ENCODE results near the gene METTL9. TPM values are rescaled to one million over a fixed set of nuclear protein-coding genes. Genes with fewer than 3 reads are reported as not detected.
A peak's percentile ranks its signal among the peaks of the same experiment; 100 is the strongest.

METTL9 gene
- total and polyA plus RNA-seq, 2 experiments from 2014 or later: 112 to 229 TPM

GRCh38 chr16:21654881-21655280 lies 55.5 kb downstream of the METTL9 start:
- Histone ChIP-seq H3K27me3 (no peaks in the 10 kb centered on the region), H3K4me3 (no peak overlapping the region), H2AFZ (no peak overlapping the region), H4K20me1 (ENCODE audit: insufficient read depth, poor library complexity, severe bottlenecking) (no peaks in the 10 kb centered on the region), H3K36me3 (replicated peaks; ENCODE audit: insufficient read depth, low read depth) (no peaks in the 10 kb centered on the region), H3K9me3 (ENCODE audit: low read depth) (no peaks in the 10 kb centered on the region), H3K79me2 (peaks cover 13% of the 10 kb centered on the region), H3K27ac (no peak overlapping the region), H3K9me2 (replicated peaks; ENCODE audit: insufficient read depth) (no peaks in the 10 kb centered on the region), H3K4me1 (ENCODE audit: insufficient read depth) (no peaks in the 10 kb centered on the region), H3K4me2 (no peak overlapping the region)
- TF ChIP-seq, protein P1, sequence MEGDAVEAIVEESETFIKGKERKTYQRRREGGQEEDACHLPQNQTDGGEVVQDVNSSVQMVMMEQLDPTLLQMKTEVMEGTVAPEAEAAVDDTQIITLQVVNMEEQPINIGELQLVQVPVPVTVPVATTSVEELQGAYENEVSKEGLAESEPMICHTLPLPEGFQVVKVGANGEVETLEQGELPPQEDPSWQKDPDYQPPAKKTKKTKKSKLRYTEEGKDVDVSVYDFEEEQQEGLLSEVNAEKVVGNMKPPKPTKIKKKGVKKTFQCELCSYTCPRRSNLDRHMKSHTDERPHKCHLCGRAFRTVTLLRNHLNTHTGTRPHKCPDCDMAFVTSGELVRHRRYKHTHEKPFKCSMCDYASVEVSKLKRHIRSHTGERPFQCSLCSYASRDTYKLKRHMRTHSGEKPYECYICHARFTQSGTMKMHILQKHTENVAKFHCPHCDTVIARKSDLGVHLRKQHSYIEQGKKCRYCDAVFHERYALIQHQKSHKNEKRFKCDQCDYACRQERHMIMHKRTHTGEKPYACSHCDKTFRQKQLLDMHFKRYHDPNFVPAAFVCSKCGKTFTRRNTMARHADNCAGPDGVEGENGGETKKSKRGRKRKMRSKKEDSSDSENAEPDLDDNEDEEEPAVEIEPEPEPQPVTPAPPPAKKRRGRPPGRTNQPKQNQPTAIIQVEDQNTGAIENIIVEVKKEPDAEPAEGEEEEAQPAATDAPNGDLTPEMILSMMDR (IDR thresholded peaks at IDR 0.05; ENCODE audit: poor library complexity): no peak
- TF ChIP-seq EZH2phosphoT487 (IDR thresholded peaks at IDR 0.05; ENCODE audit: low read depth, severe bottlenecking, unreplicated experiment): no peak
- no peak for TF ChIP-seq EZH2 (IDR thresholded peaks at IDR 0.05; ENCODE audit: borderline replicate concordance)
- no peak for DNase-seq (ENCODE audit: low spot score)
- WGBS (ENCODE audit: low lambda C conversion rate, missing lambda C conversion rate): 71% methylated on average over 2 of the region's 2 CpGs

GRCh38 chr16:21656795-21657768 lies 57.7 kb downstream of the METTL9 start:
- Histone ChIP-seq H2AFZ (no peak overlapping the region), H3K9me3 (ENCODE audit: low read depth) (no peaks in the 10 kb centered on the region), H3K79me2 (peaks cover 3% of the 10 kb centered on the region), H3K27me3 (no peaks in the 10 kb centered on the region), H3K9me2 (replicated peaks; ENCODE audit: insufficient read depth) (no peaks in the 10 kb centered on the region), H3K4me1 (ENCODE audit: insufficient read depth) (no peaks in the 10 kb centered on the region), H3K27ac (no peak overlapping the region), H3K4me2 (no peak overlapping the region), H3K36me3 (replicated peaks; ENCODE audit: insufficient read depth, low read depth) (no peaks in the 10 kb centered on the region), H4K20me1 (ENCODE audit: insufficient read depth, poor library complexity, severe bottlenecking) (no peaks in the 10 kb centered on the region), H3K4me3 (no peak overlapping the region)
- WGBS (ENCODE audit: low lambda C conversion rate, missing lambda C conversion rate): 27% methylated on average over 4 of the region's 4 CpGs
- TF ChIP-seq EZH2 (IDR thresholded peaks at IDR 0.05; ENCODE audit: borderline replicate concordance) (no peak), EZH2phosphoT487 (IDR thresholded peaks at IDR 0.05; ENCODE audit: low read depth, severe bottlenecking, unreplicated experiment) (no peak)
- TF ChIP-seq, protein P1 (IDR thresholded peaks at IDR 0.05; ENCODE audit: poor library complexity): peak; percentile 81
- peak; percentile 70 for DNase-seq (ENCODE audit: low spot score)

DNA sequence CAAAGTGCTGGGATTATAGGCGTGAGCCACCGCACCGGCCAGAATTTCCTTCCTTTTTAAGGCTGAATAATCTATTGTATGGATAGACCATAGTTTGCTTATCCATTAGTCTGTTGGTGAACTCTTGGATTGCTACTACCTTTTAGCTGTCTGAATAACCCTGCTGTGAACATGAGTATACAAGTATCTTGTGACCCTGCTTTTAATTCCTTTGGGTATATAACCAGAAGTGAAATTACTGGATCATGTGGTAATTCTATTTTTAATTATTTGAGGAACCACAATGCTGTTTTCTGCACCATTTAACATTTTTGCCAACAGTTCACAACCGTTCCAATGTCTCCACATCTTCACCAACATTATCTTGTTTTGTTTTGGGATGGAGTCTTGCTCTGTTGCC lies 59.7 kb downstream of the METTL9 start:
- Histone ChIP-seq H3K4me2 (no peak overlapping the region), H3K9me3 (ENCODE audit: low read depth) (no peaks in the 10 kb centered on the region), H4K20me1 (ENCODE audit: insufficient read depth, poor library complexity, severe bottlenecking) (no peaks in the 10 kb centered on the region), H3K27me3 (peaks cover 10% of the 10 kb centered on the region), H3K9me2 (replicated peaks; ENCODE audit: insufficient read depth) (no peaks in the 10 kb centered on the region), H3K79me2 (no peaks in the 10 kb centered on the region), H3K4me3 (no peak overlapping the region), H3K27ac (no peak overlapping the region), H3K4me1 (ENCODE audit: insufficient read depth) (no peaks in the 10 kb centered on the region), H2AFZ (no peak overlapping the region), H3K36me3 (replicated peaks; ENCODE audit: insufficient read depth, low read depth) (no peaks in the 10 kb centered on the region)
- TF ChIP-seq, protein P1 (IDR thresholded peaks at IDR 0.05; ENCODE audit: poor library complexity): no peak
- TF ChIP-seq EZH2phosphoT487 (IDR thresholded peaks at IDR 0.05; ENCODE audit: low read depth, severe bottlenecking, unreplicated experiment) (no peak), EZH2 (IDR thresholded peaks at IDR 0.05; ENCODE audit: borderline replicate concordance) (no peak)
- WGBS (ENCODE audit: low lambda C conversion rate, missing lambda C conversion rate): 97% methylated on average over 4 of the region's 4 CpGs
- no peak for DNase-seq (ENCODE audit: low spot score)

Measured in hepatocyte (in vitro differentiated cells).